Effector memory CD8-positive, alpha-beta T cell (primary cell): ENCODE data around the gene KCNJ16.
A peak's percentile ranks its signal among the peaks of the same experiment; 100 is the strongest.

ENCODE experiments used
- ATAC-seq: fragments of 150-1000 bp; cut with Tn5 transposase; replicated peaks from 2 replicates; pipeline ENCODE4 v1.10.0; 2021; ENCODE audit warnings: mild to moderate bottlenecking, moderate library complexity
- DNase-seq, 3 experiments: peaks; one replicate each; pipeline ENCODE4 v3.0.0; 2021
- H3K27ac Mint-ChIP-seq, 2 donors: one replicate each; pipeline ENCODE4 v1.8.0; 2022; ENCODE audit warnings: mild to moderate bottlenecking in 2 of 2, mixed read lengths in 2 of 2, moderate library complexity in 2 of 2
- H3K27me3 Mint-ChIP-seq, 2 donors: one replicate each; pipeline ENCODE4 v1.8.0; 2022; ENCODE audit warnings: mixed read lengths in 2 of 2
- H3K36me3 Mint-ChIP-seq: one replicate; pipeline ENCODE4 v1.8.0; 2022; ENCODE audit warnings: mild to moderate bottlenecking, moderate library complexity, mixed read lengths; ENCODE audit not compliant: insufficient read depth
- H3K4me1 Mint-ChIP-seq, 2 donors: one replicate each; pipeline ENCODE4 v1.8.0; 2022; ENCODE audit warnings: low read depth in 2 of 2, mixed read lengths in 2 of 2
- H3K4me3 Mint-ChIP-seq, 2 donors: one replicate each; pipeline ENCODE4 v1.8.0; 2022; ENCODE audit warnings: mild to moderate bottlenecking in 2 of 2, mixed read lengths in 2 of 2, moderate library complexity in 2 of 2
- H3K9me3 Mint-ChIP-seq, 2 donors: one replicate each; pipeline ENCODE4 v1.8.0; 2022; ENCODE audit warnings: mixed read lengths in 2 of 2

KCNJ16 gene

GRCh38 chr17:70165383-70165782 is 90.4 kb downstream of the KCNJ16 start:
- Mint-ChIP-seq H3K36me3 (no peaks in the 10 kb centered on the region), H3K27ac (no peak overlapping the region), H3K4me1 (peaks cover 8 to 9% of the 10 kb centered on the region in 2 donors), H3K4me3 (no peak overlapping the region), H3K9me3 (peaks cover 0 to 3% of the 10 kb centered on the region in 2 donors), H3K27me3 (peaks cover 28 to 41% of the 10 kb centered on the region in 2 donors)
- DNase-seq: no peak
- ATAC-seq: no peak

DNA sequence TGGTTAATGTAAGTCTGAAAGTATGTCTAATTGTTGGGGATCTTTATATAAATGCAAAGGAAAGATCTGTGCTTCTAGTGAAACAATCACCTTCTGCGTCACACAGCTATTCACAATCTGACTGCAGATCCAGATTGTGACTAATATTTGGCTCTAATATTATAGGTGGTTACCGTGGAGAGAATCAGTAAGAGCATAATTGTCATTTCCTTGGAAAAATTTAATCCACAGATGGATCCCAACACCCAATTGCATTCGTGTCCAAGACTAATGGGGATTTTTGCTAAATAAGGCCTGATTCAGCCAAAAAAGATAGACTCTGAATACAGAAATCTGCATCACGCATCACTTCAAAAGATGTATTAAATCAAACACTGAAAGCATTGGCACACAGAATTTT is 91.6 kb downstream of the KCNJ16 start:
- peaks cover 0 to 3% of the 10 kb centered on the region in 2 donors for H3K9me3 Mint-ChIP-seq
- H3K27ac Mint-ChIP-seq: no peak overlapping the region
- peaks cover 33 to 50% of the 10 kb centered on the region in 2 donors for H3K27me3 Mint-ChIP-seq
- H3K4me1 Mint-ChIP-seq: peaks cover 8 to 9% of the 10 kb centered on the region in 2 donors
- ATAC-seq: no peak
- H3K4me3 Mint-ChIP-seq: no peak overlapping the region
- no peaks in the 10 kb centered on the region for H3K36me3 Mint-ChIP-seq
- DNase-seq: no peak

GRCh38 chr17:70168044-70168976 is 93.3 kb downstream of the KCNJ16 start:
- Mint-ChIP-seq H3K36me3 (no peaks in the 10 kb centered on the region), H3K27me3 (peaks cover 40 to 62% of the 10 kb centered on the region in 2 donors), H3K4me3 (peak overlapping the region; percentile 62 to 72), H3K9me3 (peaks cover 0 to 3% of the 10 kb centered on the region in 2 donors), H3K27ac (peak overlapping the region in 1 of 2 donors; percentile 41), H3K4me1 (peaks cover 8 to 9% of the 10 kb centered on the region in 2 donors)
- no peak for DNase-seq
- ATAC-seq: no peak

DNA sequence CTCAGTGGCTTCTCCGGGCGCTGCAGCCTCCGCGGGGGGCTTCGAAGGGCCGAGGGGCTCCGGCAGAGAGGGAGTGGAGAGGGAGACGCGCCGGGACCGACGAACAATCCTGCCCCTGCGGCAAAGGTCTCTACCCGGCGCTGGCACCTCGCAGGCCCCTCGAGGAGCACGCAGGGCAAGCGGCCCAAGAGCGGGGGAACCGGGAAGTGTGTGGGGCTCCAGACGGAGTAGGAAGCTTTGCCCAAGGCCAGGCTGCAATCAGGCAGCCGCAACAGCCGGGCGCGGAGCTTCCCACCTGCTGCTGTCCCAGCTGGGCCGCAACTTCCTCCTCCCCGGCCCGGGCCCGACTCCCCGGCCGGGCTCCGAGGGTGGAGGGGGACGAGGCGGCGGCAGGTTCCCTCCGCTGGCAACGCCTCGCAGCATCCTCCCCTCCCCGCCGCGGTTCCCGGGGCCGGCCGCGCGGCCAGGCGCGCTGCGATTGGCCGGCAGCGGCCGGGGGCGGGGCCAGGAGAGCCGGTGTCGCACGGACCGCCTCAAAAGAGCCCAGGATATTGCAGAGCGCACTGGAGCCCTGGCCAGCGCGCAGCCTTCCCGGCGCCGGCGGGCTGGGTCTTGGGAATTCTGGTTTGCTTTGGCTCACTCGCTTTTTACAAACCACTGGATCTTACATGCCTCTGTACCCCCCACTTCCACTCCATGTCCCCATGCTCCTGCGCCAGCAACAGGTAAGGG is 94.1 kb downstream of the KCNJ16 start, which contains the start of gene KCNJ2:
Gene KCNJ2 (plus strand): TSS at position 556 of the 732 bp plus-strand sequence. CDS start 5,508 bp downstream, outside the sequence.
- peak in 2 of 3 experiments; percentile 0 to 3 for DNase-seq
- peaks cover 0 to 3% of the 10 kb centered on the region in 2 donors for H3K9me3 Mint-ChIP-seq
- peak; percentile 70 for ATAC-seq
- peaks cover 40 to 68% of the 10 kb centered on the region in 2 donors for H3K27me3 Mint-ChIP-seq
- H3K27ac Mint-ChIP-seq: peak within 1 kb of the TSS in 1 of 2 donors; percentile 41
- no peaks in the 10 kb centered on the region for H3K36me3 Mint-ChIP-seq
- peak within 1 kb of the TSS; percentile 62 to 72 for H3K4me3 Mint-ChIP-seq
- peaks cover 8 to 9% of the 10 kb centered on the region in 2 donors for H3K4me1 Mint-ChIP-seq

GRCh38 chr17:70169709-70170597 is 94.9 kb downstream of the KCNJ16 start:
- H3K4me1 Mint-ChIP-seq: peaks cover 8 to 9% of the 10 kb centered on the region in 2 donors
- H3K4me3 Mint-ChIP-seq: peak overlapping the region; percentile 58 to 63
- H3K27me3 Mint-ChIP-seq: peaks cover 40 to 68% of the 10 kb centered on the region in 2 donors
- no peak for ATAC-seq
- no peaks in the 10 kb centered on the region for H3K36me3 Mint-ChIP-seq
- H3K27ac Mint-ChIP-seq: no peak overlapping the region
- peaks cover 0 to 3% of the 10 kb centered on the region in 2 donors for H3K9me3 Mint-ChIP-seq
- DNase-seq: no peak

- Mint-ChIP-seq H3K9me3 (peaks cover 0 to 3% of the 10 kb centered on the region in 2 donors), H3K27me3 (peaks cover 37 to 67% of the 10 kb centered on the region in 2 donors), H3K4me3 (no peak overlapping the region), H3K4me1 (peaks cover 8 to 9% of the 10 kb centered on the region in 2 donors), H3K27ac (no peak overlapping the region), H3K36me3 (no peaks in the 10 kb centered on the region)
- DNase-seq (no peak), ATAC-seq (no peak)
These were observed 96.1 kb downstream of the KCNJ16 start for GRCh38 chr17:70171159-70171558.

- DNase-seq: no peak
- no peak overlapping the region for H3K4me3 Mint-ChIP-seq
These were observed 97.4 kb downstream of the KCNJ16 start for GRCh38 chr17:70172449-70172848.

GRCh38 chr17:70172923-70173322 is 97.9 kb downstream of the KCNJ16 start:
- H3K36me3 Mint-ChIP-seq: no peaks in the 10 kb centered on the region
- peaks cover 31 to 52% of the 10 kb centered on the region in 2 donors for H3K27me3 Mint-ChIP-seq
- ATAC-seq: no peak
- no peak overlapping the region for H3K4me3 Mint-ChIP-seq
- H3K4me1 Mint-ChIP-seq: peaks cover 8 to 9% of the 10 kb centered on the region in 2 donors
- H3K9me3 Mint-ChIP-seq: peaks cover 0 to 3% of the 10 kb centered on the region in 2 donors
- H3K27ac Mint-ChIP-seq: no peak overlapping the region
- no peak for DNase-seq

More at GRCh38 chr17:70172449-70172848, 97.4 kb downstream of the KCNJ16 start:
- ATAC-seq: no peak
- Mint-ChIP-seq H3K4me1 (peaks cover 8 to 9% of the 10 kb centered on the region in 2 donors), H3K27me3 (peaks cover 32 to 54% of the 10 kb centered on the region in 2 donors), H3K27ac (no peak overlapping the region), H3K36me3 (no peaks in the 10 kb centered on the region), H3K9me3 (peaks cover 0 to 3% of the 10 kb centered on the region in 2 donors)

GRCh38 chr17:70173681-70174080 is 98.7 kb downstream of the KCNJ16 start:
- no peak overlapping the region for H3K27ac Mint-ChIP-seq
- peaks cover 23 to 51% of the 10 kb centered on the region in 2 donors for H3K27me3 Mint-ChIP-seq
- DNase-seq (no peak), ATAC-seq (no peak)
- no peak overlapping the region for H3K4me3 Mint-ChIP-seq
- H3K36me3 Mint-ChIP-seq: no peaks in the 10 kb centered on the region
- H3K4me1 Mint-ChIP-seq: peaks cover 3 to 5% of the 10 kb centered on the region in 2 donors
- peaks cover 0 to 7% of the 10 kb centered on the region in 2 donors for H3K9me3 Mint-ChIP-seq

DNA sequence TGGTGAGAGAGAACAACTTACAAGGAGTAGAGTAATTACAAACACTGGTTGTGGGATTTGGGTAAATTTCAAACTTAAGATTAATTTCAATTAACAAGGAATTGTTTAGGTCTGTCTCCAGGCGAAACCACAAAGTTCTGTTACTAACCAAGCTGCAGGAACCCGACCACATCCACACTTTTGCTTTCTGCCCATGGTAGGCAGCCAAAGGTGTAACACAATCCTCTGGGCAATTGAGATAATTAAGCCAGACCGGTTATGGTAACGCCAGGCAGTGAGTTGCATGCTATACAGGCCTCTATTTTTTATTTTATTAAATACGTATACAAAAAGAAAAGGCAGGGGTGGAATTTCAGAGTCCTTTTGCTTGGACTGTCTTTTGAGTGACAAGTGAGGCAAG is 106.4 kb downstream of the KCNJ16 start:
- Mint-ChIP-seq H3K27me3 (peaks cover 0 to 8% of the 10 kb centered on the region in 2 donors), H3K4me1 (no peaks in the 10 kb centered on the region), H3K27ac (no peak overlapping the region), H3K36me3 (no peaks in the 10 kb centered on the region), H3K9me3 (peaks cover 0 to 4% of the 10 kb centered on the region in 2 donors), H3K4me3 (no peak overlapping the region)
- DNase-seq (no peak), ATAC-seq (no peak)

- Mint-ChIP-seq H3K27ac (no peak overlapping the region), H3K9me3 (peaks cover 0 to 4% of the 10 kb centered on the region in 2 donors), H3K4me1 (no peaks in the 10 kb centered on the region), H3K27me3 (peaks cover 0 to 8% of the 10 kb centered on the region in 2 donors), H3K36me3 (no peaks in the 10 kb centered on the region), H3K4me3 (no peak overlapping the region)
- no peak for DNase-seq
- ATAC-seq: no peak
These were observed 106.8 kb downstream of the KCNJ16 start for GRCh38 chr17:70181866-70182265.

- H3K27ac Mint-ChIP-seq: no peak overlapping the region
- DNase-seq (no peak), ATAC-seq (no peak)
- H3K4me1 Mint-ChIP-seq: no peaks in the 10 kb centered on the region
- H3K36me3 Mint-ChIP-seq: no peaks in the 10 kb centered on the region
- peaks cover 0 to 2% of the 10 kb centered on the region in 2 donors for H3K9me3 Mint-ChIP-seq
- H3K4me3 Mint-ChIP-seq: no peak overlapping the region
- H3K27me3 Mint-ChIP-seq: no peaks in the 10 kb centered on the region
These were observed 108.5 kb downstream of the KCNJ16 start for GRCh38 chr17:70183508-70183907.
